Psoas muscle (tissue), 8 donors: Measurements from ENCODE around the gene TAF13. TPM values are rescaled to one million over a fixed set of nuclear protein-coding genes. Genes with fewer than 3 reads are reported as not detected.
"Not testable (repeated sequence)": the region's sequence is repeated elsewhere in the genome, so short reads cannot be mapped to it uniquely, and the experiment has no call there.

Source experiments
- ATAC-seq, 4 donors: fragments of 200-7000 bp; cut with Tn5 transposase; one replicate each; pipeline ENCODE4 v1.9.1; 2020; ENCODE audit warnings: moderate library complexity in 3 of 4, mild to moderate bottlenecking in 2 of 4
- DNase-seq, 2 donors: peaks; one replicate each; pipeline ENCODE4 v3.0.0-alpha.2; 2020
- H3K27ac ChIP-seq: fragments of 200-600 bp; one replicate; pipeline ENCODE4 v1.8.0; 2022
- H3K27me3 ChIP-seq, 3 donors: fragments of 200-600 bp in 1 of 3; one replicate each; pipeline versions ENCODE4 v1.6.1 to v1.8.0; 2013 to 2022; ENCODE audit warnings: low read length in 2 of 3, mild to moderate bottlenecking in 2 of 3, moderate library complexity in 1 of 3; ENCODE audit not compliant: insufficient read depth in 3 of 3
- H3K36me3 ChIP-seq, 2 donors: fragments of 200-600 bp in 1 of 2; one replicate each; pipeline versions ENCODE4 v1.6.1 to v1.8.0; 2013 to 2022; ENCODE audit warnings: low read depth in 1 of 2, mild to moderate bottlenecking in 1 of 2, moderate library complexity in 1 of 2; ENCODE audit not compliant: insufficient read depth in 1 of 2
- H3K4me1 ChIP-seq: fragments of 200-600 bp; one replicate; pipeline ENCODE4 v1.8.0; 2022
- H3K4me3 ChIP-seq: fragments of 200-600 bp; one replicate; pipeline ENCODE4 v1.8.0; 2022; ENCODE audit warnings: mild to moderate bottlenecking
- H3K9me3 ChIP-seq: fragments of 200-600 bp; one replicate; pipeline ENCODE4 v1.8.0; 2022
- CTCF ChIP-seq: fragments of 200-600 bp; IDR thresholded peaks from one replicate; pipeline ENCODE4 v1.8.0; 2022; ENCODE audit warnings: antibody characterized with exemption
- WGBS, 3 donors: extraction: QIAGEN DNeasy Blood & Tissue Kit; methylation state at CpG; one replicate each; pipeline versions ENCODE4 v1.1.6 to v1.1.7; 2013; 5-methylcytosine and 5-hydroxymethylcytosine counted together
- intact Hi-C, 2 donors: fragments of 100-400 bp; cut with DNase I; formaldehyde crosslinking; loops; one replicate each; pipeline versions ENCODE4 v1.11.0 to v1.14.2; 2022
- polyA plus RNA-seq, 3 donors: library from polyadenylated mRNA; stranded (reverse); fragments of 200-250 nt; gene quantifications; one replicate each; pipeline ENCODE4 v1.2.3, GENCODE V29; 2013
- total RNA-seq, 4 donors: library from RNA; stranded (reverse); fragmentation: NEBNext Ultra II Directional in 2 of 4; extraction: Animal tissue kit (Norgen Biotek cat#: 25700) in 2 of 4; gene quantifications; one replicate each; pipeline versions ENCODE4 v1.2.1 to v1.2.4, GENCODE V29; 2021 to 2023
- donor health status: healthy with polysubstance abuse.
- donor health status: DM: no; HTN: no; CAD: no; lungs with moderate emphysema.
- donor health status: Bipolar disorder and iron deficiency.
- donor health status: healthy.
- donor health status: DM: yes; HTN: yes; CAD: no.
- donor health status: DM: no; HTN: no; CAD: no.
- donor health status: DM: no; HTN: no; CAD: no.
- donor health status: DM: yes; HTN: yes; CAD: no.

Gene TAF13
- total and polyA plus RNA-seq, 7 donors = 61.5 to 228 (median 77.0) TPM

- Histone ChIP-seq H3K4me1 (peaks cover 8% of the 10 kb centered on the region), H3K27me3 (no peaks in the 10 kb centered on the region), H3K9me3 (no peaks in the 10 kb centered on the region), H3K36me3 (peaks cover 0 to 39% of the 10 kb centered on the region in 2 donors), H3K4me3 (no peak overlapping the region), H3K27ac (no peak overlapping the region)
- TF ChIP-seq CTCF = no peak
- DNase-seq = no peak
- intact Hi-C loops = no loop called here
- 32 to 49% (median 36%) methylated on average over 4 of the region's 4 CpGs for WGBS, 3 donors
- peak in 1 of 4 donors; percentile 24 for ATAC-seq
Observed at GRCh38 chr1:109061183-109061582, 14.6 kb downstream of the TAF13 start.

- Histone ChIP-seq H3K27me3 (no peaks in the 10 kb centered on the region), H3K4me3 (no peak overlapping the region), H3K4me1 (peaks cover 8% of the 10 kb centered on the region), H3K27ac (no peak overlapping the region), H3K9me3 (no peaks in the 10 kb centered on the region), H3K36me3 (peaks cover 0 to 34% of the 10 kb centered on the region in 2 donors)
- DNase-seq (no peak), ATAC-seq (no peak)
- intact Hi-C loops = no loop called here
- WGBS, 3 donors = 70 to 83% (median 75%) methylated on average over 7 of the region's 7 CpGs
- TF ChIP-seq CTCF = no peak
Observed at GRCh38 chr1:109060707-109061106, 15.1 kb downstream of the TAF13 start.

GRCh38 chr1:109059026-109059425 is 16.8 kb downstream of the TAF13 start:
- Histone ChIP-seq H3K27me3 (no peaks in the 10 kb centered on the region), H3K4me3 (no peak overlapping the region), H3K36me3 (peaks cover 0 to 17% of the 10 kb centered on the region in 2 donors), H3K27ac (no peak overlapping the region), H3K9me3 (no peaks in the 10 kb centered on the region), H3K4me1 (peaks cover 8% of the 10 kb centered on the region)
- DNase-seq = no peak
- intact Hi-C loops = no loop called here
- TF ChIP-seq CTCF = no peak
- ATAC-seq = no peak

- whole genome bisulfite sequencing, 3 donors = 82 to 85% (median 84%) methylated on average over 3 of the region's 3 CpGs
- no peak overlapping the region for H3K27ac ChIP-seq
- no peak for TF ChIP-seq CTCF
- H3K4me1 ChIP-seq = peaks cover 5% of the 10 kb centered on the region
- no peaks in the 10 kb centered on the region for H3K9me3 ChIP-seq
- intact Hi-C loops = no loop called here
- H3K27me3 ChIP-seq = no peaks in the 10 kb centered on the region
- no peak for DNase-seq
- H3K36me3 ChIP-seq = no peaks in the 10 kb centered on the region
- no peak overlapping the region for H3K4me3 ChIP-seq
- ATAC-seq = no peak
Observed at GRCh38 chr1:109056064-109056463, 19.7 kb downstream of the TAF13 start.

- intact Hi-C loops, H3K27ac ChIP-seq, DNase-seq, H3K9me3 ChIP-seq, H3K4me3 ChIP-seq, ATAC-seq, H3K27me3 ChIP-seq, H3K4me1 ChIP-seq, H3K36me3 ChIP-seq: not testable (repeated sequence)
- WGBS, 3 donors = 91 to 98% (median 93%) methylated on average over 3 of the region's 3 CpGs
Observed at GRCh38 chr1:109052145-109052544, 23.7 kb downstream of the TAF13 start.
